DND-41 (cell line): ENCODE measurements around the gene OMA1.
"Not testable (repeated sequence)": the region's sequence is repeated elsewhere in the genome, so short reads cannot be mapped to it uniquely, and the experiment has no call there.

Source experiments
- ATAC-seq: fragments of 200-7000 bp; cut with Tn5 transposase; 3 replicates; pipeline ENCODE4 v1.9.1; 2021; ENCODE audit warnings: low read depth; ENCODE audit not compliant: insufficient read depth
- DNase-seq: peaks from one replicate; pipeline ENCODE4 v3.0.0-alpha.2; 2020
- H2AFZ ChIP-seq: 2 replicates; pipeline ENCODE4 v1.6.0; 2012; ENCODE audit warnings: low read depth, low read length
- H3K27ac ChIP-seq: 2 replicates; pipeline ENCODE4 v1.5.1; 2012; ENCODE audit warnings: low read length, inconsistent platforms
- H3K27me3 ChIP-seq: fragments of 200-600 bp; sonication (generic); 2 replicates; pipeline ENCODE4 v1.6.0; 2012; ENCODE audit warnings: low read length, mild to moderate bottlenecking, inconsistent platforms; ENCODE audit not compliant: insufficient read depth, poor library complexity
- H3K36me3 ChIP-seq: 2 replicates; pipeline ENCODE4 v1.5.1; 2012; ENCODE audit warnings: low read length, inconsistent platforms; ENCODE audit not compliant: insufficient read depth
- H3K4me1 ChIP-seq: 2 replicates; pipeline ENCODE4 v1.5.1; 2012; ENCODE audit warnings: mild to moderate bottlenecking, low read length; ENCODE audit not compliant: insufficient read depth
- H3K4me2 ChIP-seq: 2 replicates; pipeline ENCODE4 v1.6.0; 2012; ENCODE audit warnings: mild to moderate bottlenecking, moderate library complexity, low read length, inconsistent platforms; ENCODE audit not compliant: insufficient read depth
- H3K4me3 ChIP-seq, 2 experiments: fragments of 200-600 bp in 1 of 2; shearing (Covaris generic) in 1 of 2; 2 replicates each; pipeline ENCODE4 v1.5.1; 2012 to 2016; ENCODE audit warnings: inconsistent platforms in 2 of 2, low read length in 2 of 2, mild to moderate bottlenecking in 2 of 2, low read depth in 1 of 2, moderate library complexity in 1 of 2
- H3K79me2 ChIP-seq: 2 replicates; pipeline ENCODE4 v1.6.0; 2012; ENCODE audit warnings: low read length, inconsistent platforms; ENCODE audit not compliant: insufficient read depth
- H3K9ac ChIP-seq: 2 replicates; pipeline ENCODE4 v1.6.0; 2012; ENCODE audit warnings: low read depth, mild to moderate bottlenecking, inconsistent platforms, low read length, moderate library complexity
- H3K9me3 ChIP-seq: 2 replicates; pipeline ENCODE4 v1.5.1; 2012; ENCODE audit warnings: low read length, moderate library complexity, mild to moderate bottlenecking, inconsistent platforms; ENCODE audit not compliant: insufficient read depth, severe bottlenecking
- H4K20me1 ChIP-seq: 2 replicates; pipeline ENCODE4 v1.6.0; 2012; ENCODE audit warnings: low read length; ENCODE audit not compliant: insufficient read depth
- EZH2 ChIP-seq: IDR thresholded peaks from 3 replicates; pipeline ENCODE4 v1.6.1; 2012; ENCODE audit warnings: borderline replicate concordance, low read depth, mild to moderate bottlenecking, moderate library complexity, low read length, inconsistent platforms; ENCODE audit not compliant: severe bottlenecking
- TF ChIP-seq, protein P1 (sequence below): IDR thresholded peaks from 2 replicates; pipeline ENCODE4 v1.5.1; 2012; ENCODE audit warnings: borderline replicate concordance, low read length, moderate library complexity, mild to moderate bottlenecking; ENCODE audit not compliant: poor library complexity, severe bottlenecking; ENCODE audit errors: extremely low read depth

OMA1 gene

DNA sequence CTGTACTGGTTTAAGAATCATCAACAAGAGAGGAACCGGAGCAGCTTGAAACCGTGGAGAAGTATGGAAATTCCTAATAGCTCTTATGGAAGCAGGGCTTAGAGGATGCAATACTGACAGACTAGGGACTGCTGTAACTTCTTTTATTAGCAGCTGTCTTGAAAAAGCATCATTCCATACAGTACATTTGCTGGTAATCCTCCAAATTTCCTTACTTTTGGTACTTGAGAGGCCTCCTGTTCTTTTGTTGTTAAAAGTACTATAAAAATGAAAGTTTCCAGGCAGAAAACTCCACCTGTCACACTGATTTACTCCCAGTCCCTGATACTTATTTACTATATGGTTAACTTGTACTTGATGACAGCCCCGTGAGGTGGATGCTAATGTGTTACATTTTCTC lies 7.7 kb downstream of the OMA1 start:
- H3K27ac ChIP-seq: no peak overlapping the region
- H3K27me3 ChIP-seq: no peaks in the 10 kb centered on the region
- DNase-seq (no peak), ATAC-seq (no peak)
- no peak overlapping the region for H3K4me2 ChIP-seq
- H3K4me3 ChIP-seq: no peak overlapping the region
- TF ChIP-seq EZH2: no peak
- TF ChIP-seq, protein P1, sequence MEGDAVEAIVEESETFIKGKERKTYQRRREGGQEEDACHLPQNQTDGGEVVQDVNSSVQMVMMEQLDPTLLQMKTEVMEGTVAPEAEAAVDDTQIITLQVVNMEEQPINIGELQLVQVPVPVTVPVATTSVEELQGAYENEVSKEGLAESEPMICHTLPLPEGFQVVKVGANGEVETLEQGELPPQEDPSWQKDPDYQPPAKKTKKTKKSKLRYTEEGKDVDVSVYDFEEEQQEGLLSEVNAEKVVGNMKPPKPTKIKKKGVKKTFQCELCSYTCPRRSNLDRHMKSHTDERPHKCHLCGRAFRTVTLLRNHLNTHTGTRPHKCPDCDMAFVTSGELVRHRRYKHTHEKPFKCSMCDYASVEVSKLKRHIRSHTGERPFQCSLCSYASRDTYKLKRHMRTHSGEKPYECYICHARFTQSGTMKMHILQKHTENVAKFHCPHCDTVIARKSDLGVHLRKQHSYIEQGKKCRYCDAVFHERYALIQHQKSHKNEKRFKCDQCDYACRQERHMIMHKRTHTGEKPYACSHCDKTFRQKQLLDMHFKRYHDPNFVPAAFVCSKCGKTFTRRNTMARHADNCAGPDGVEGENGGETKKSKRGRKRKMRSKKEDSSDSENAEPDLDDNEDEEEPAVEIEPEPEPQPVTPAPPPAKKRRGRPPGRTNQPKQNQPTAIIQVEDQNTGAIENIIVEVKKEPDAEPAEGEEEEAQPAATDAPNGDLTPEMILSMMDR: no peak
- no peaks in the 10 kb centered on the region for H4K20me1 ChIP-seq
- H3K9me3 ChIP-seq: no peaks in the 10 kb centered on the region
- no peaks in the 10 kb centered on the region for H3K79me2 ChIP-seq
- H3K9ac ChIP-seq: no peak overlapping the region
- H3K4me1 ChIP-seq: no peaks in the 10 kb centered on the region
- H2AFZ ChIP-seq: no peak overlapping the region
- no peaks in the 10 kb centered on the region; the same call in 1 of the 2 replicates for H3K36me3 ChIP-seq

DNA sequence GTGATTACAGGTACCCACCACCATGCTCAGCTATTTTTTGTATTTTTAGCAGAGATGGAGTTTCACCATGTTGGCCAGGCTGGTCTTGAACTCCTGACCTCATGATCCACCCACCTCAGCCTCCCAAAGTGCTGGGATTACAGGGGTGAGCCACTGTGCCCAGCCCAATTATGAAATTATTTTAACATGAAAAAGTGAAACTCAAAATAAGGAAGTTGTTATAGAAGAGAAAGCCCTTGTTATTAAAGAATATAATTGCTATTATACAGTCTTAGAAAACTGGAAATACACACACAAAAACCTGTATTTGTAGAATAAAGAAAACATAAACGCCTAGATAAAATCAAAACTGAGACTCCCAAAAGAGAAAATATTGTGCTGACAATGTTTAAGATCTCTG lies 14.7 kb downstream of the OMA1 start:
- not testable (repeated sequence) for DNase-seq, H3K9me3 ChIP-seq, H3K4me3 ChIP-seq, H3K4me2 ChIP-seq, H3K27me3 ChIP-seq, H3K36me3 ChIP-seq, H3K9ac ChIP-seq, H3K27ac ChIP-seq, H3K4me1 ChIP-seq, H4K20me1 ChIP-seq, ATAC-seq, H3K79me2 ChIP-seq, H2AFZ ChIP-seq

DNA sequence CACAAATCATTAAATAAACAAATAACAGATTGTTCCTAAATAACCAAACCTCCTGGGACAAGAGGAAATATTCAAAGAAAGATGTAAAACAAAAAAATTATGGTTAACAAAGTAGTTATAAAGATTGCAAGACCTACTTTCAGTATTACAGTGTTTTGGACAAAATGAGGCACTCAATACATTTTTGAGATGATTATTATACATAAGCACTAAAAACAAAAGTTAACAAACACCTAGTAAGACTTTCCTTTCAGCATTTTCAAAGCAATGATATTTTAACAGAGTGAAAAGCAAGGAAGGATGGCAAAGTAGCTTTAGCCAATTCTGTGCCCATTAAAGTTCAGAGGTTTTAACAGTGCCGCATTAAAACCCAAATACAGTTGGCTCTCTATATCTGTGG lies 17.2 kb downstream of the OMA1 start:
- ATAC-seq (no peak), DNase-seq (no peak)
- H3K27me3 ChIP-seq: no peaks in the 10 kb centered on the region
- H3K36me3 ChIP-seq: peaks cover 4% of the 10 kb centered on the region; the same call in 1 of the 2 replicates
- no peaks in the 10 kb centered on the region for H3K79me2 ChIP-seq
- no peak overlapping the region for H3K4me2 ChIP-seq
- H3K9ac ChIP-seq: no peak overlapping the region
- no peaks in the 10 kb centered on the region for H4K20me1 ChIP-seq
- no peaks in the 10 kb centered on the region for H3K9me3 ChIP-seq
- H3K4me1 ChIP-seq: no peaks in the 10 kb centered on the region
- no peak overlapping the region for H3K27ac ChIP-seq
- H2AFZ ChIP-seq: no peak overlapping the region
- no peak overlapping the region for H3K4me3 ChIP-seq
- TF ChIP-seq EZH2: no peak
- TF ChIP-seq, protein P1: no peak

DNA sequence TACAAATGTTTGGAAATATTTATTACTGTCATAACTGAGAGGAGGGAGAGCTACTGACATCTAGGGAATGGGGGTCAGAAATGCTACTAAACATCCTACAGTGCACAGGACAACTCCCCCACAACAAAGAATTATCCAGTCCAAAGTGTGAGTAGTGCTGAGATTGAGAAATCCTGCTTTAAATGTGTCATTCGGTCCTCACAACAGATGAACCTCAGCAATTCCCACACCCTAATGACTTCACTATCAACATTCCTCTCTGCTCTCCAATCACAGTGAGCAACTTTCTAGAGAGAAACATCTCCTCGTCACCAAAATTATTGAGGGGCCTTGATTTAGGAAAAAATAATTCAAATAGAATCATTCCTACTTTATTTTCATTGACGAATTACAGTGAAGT lies 18.0 kb downstream of the OMA1 start:
- peaks cover 4% of the 10 kb centered on the region; the same call in 1 of the 2 replicates for H3K36me3 ChIP-seq
- no peak overlapping the region for H3K4me2 ChIP-seq
- H3K9me3 ChIP-seq: no peaks in the 10 kb centered on the region
- no peak for DNase-seq
- H3K27me3 ChIP-seq: no peaks in the 10 kb centered on the region
- TF ChIP-seq, protein P1: no peak
- no peak for TF ChIP-seq EZH2
- no peaks in the 10 kb centered on the region for H3K79me2 ChIP-seq
- no peak overlapping the region for H3K4me3 ChIP-seq
- no peaks in the 10 kb centered on the region for H4K20me1 ChIP-seq
- H3K9ac ChIP-seq: no peak overlapping the region
- no peak overlapping the region for H2AFZ ChIP-seq
- no peak for ATAC-seq
- H3K4me1 ChIP-seq: no peaks in the 10 kb centered on the region
- H3K27ac ChIP-seq: no peak overlapping the region
